Heart left ventricle (tissue), 13 donors: Measurements from ENCODE around the gene LAMA2.

Source experiments
- POLR2A ChIP-seq, 2 donors: fragments of 450-650 bp; IDR thresholded peaks; one replicate each; pipeline ENCODE4 v1.6.1; 2017; ENCODE audit warnings: antibody characterized with exemption in 2 of 2, mild to moderate bottlenecking in 2 of 2, moderate library complexity in 2 of 2
- TF ChIP-seq, protein P1 (sequence below), 12 donors: fragments of 200-600 bp; sonication (generic) in 4 of 12; IDR thresholded peaks; one replicate each; pipeline versions ENCODE4 v1.5.0 to v1.8.0; 2018 to 2022; ENCODE audit warnings: antibody characterized with exemption in 12 of 12, mild to moderate bottlenecking in 5 of 12
- donor health status: ischemic (EF 13 %, LVEDD 7.1; RV severe dilation, severe dysfunction).
- donor health status: DM: no; HTN: yes; CAD: no.
- donor health status: DM: no; HTN: no; CAD: no.
- donor health status: ischemic (EF 25% LVEDD 6.9; RV normal size, moderate dysfunction).
- donor health status: ischemic (EF 25% LVEDD 5.7; RV mildly dilated, moderate dysfunction).
- donor health status: ischemic (EF 35%, LVEDD 5.7; RV mildly dilated, moderate dysfunction).
- donor health status: nonischemic (EF 11% LVEDD 7.7; RV severe dilation, severe dysfunction).
- donor health status: DM: yes; HTN: yes; CAD: no.
- donor health status: PGD.
- donor health status: ischemic (EF 29% LVEDD 5.4; RV normal size, mild dysfunction).
- donor health status: nonischemic (EF 23%, LVEDD 6.1; RV moderate dilation, normal function).

DNA sequence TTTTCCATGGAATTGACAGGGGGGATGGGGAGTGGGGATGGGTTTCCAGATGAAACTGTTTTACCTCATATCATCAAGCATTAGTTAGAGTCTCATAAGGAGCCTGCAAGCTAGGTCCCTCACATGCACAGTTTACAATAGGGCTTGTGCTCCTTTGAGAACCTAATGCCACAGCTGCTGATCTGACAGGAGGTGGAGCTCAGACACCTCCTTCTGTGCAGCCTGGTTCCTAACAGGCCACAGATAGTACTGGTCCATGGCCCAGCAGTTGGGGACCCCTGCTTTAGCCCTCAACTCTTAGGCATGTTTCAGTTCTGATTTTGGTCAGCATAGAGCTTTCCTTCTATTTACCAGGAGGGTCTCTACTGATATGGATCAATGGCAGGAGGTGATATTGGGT, 251.6 kb downstream of the LAMA2 start:
- TF ChIP-seq, protein P1, sequence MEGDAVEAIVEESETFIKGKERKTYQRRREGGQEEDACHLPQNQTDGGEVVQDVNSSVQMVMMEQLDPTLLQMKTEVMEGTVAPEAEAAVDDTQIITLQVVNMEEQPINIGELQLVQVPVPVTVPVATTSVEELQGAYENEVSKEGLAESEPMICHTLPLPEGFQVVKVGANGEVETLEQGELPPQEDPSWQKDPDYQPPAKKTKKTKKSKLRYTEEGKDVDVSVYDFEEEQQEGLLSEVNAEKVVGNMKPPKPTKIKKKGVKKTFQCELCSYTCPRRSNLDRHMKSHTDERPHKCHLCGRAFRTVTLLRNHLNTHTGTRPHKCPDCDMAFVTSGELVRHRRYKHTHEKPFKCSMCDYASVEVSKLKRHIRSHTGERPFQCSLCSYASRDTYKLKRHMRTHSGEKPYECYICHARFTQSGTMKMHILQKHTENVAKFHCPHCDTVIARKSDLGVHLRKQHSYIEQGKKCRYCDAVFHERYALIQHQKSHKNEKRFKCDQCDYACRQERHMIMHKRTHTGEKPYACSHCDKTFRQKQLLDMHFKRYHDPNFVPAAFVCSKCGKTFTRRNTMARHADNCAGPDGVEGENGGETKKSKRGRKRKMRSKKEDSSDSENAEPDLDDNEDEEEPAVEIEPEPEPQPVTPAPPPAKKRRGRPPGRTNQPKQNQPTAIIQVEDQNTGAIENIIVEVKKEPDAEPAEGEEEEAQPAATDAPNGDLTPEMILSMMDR (IDR thresholded peaks at IDR 0.05), result peak in 4 of 12 donors; percentile 8 to 22 (median 12)
- TF ChIP-seq POLR2A (IDR thresholded peaks at IDR 0.05), result no peak
